G401 (cell line): ENCODE measurements around the gene P3H4. TPM values are rescaled to one million over a fixed set of nuclear protein-coding genes. Genes with fewer than 3 reads are reported as not detected.

Source experiments
- total RNA-seq: library from RNA; depleted of rRNA; stranded (reverse); fragments of >200 nt; shearing (Covaris generic); gene quantifications from 2 replicates; pipeline ENCODE4 v1.2.3, GENCODE V29; 2014; rRNA removed

Gene P3H4
- total RNA-seq, 1 experiment from 2014 or later: 40.4 TPM

Other genes starting within 250 kb of the P3H4 start
- gene KRT9, start 239.9 kb downstream of the P3H4 start, total RNA-seq: not detected in 2 replicates
- not detected in 2 replicates for gene KRT14, start 225.1 kb downstream of the P3H4 start, total RNA-seq
- not detected in 2 replicates for gene KRT16, start 199.2 kb downstream of the P3H4 start, total RNA-seq
- gene KRT17, start 187.4 kb downstream of the P3H4 start, total RNA-seq: not detected in 2 replicates
- gene EIF1, start 123.1 kb downstream of the P3H4 start, total RNA-seq: 18.0 and 39.6 TPM in 2 replicates
- not detected in 2 replicates for gene GAST, start 99.6 kb downstream of the P3H4 start, total RNA-seq
- gene HAP1, start 77.3 kb downstream of the P3H4 start, total RNA-seq: 1.1 and 1.6 TPM in 2 replicates
- 44.9 and 57.8 TPM in 2 replicates for gene JUP, start 25.2 kb downstream of the P3H4 start, total RNA-seq
- gene FKBP10, start 1.1 kb upstream of the P3H4 start, total RNA-seq: 207 and 220 TPM in 2 replicates
- 75.8 and 77.8 TPM in 2 replicates for gene NT5C3B, start 24.3 kb upstream of the P3H4 start, total RNA-seq
- gene KLHL10, start 25.9 kb upstream of the P3H4 start, total RNA-seq: not detected in 2 replicates
- gene KLHL11, start 53.5 kb upstream of the P3H4 start, total RNA-seq: 13.4 and 16.2 TPM in 2 replicates
- gene ACLY, start 107.0 kb upstream of the P3H4 start, total RNA-seq: 193 and 255 TPM in 2 replicates
- gene ODAD4, start 118.7 kb upstream of the P3H4 start, total RNA-seq: 1.7 TPM in 1 of 2 replicates, not detected in the other
- 55.4 and 76.7 TPM in 2 replicates for gene CNP, start 154.8 kb upstream of the P3H4 start, total RNA-seq
- 148 and 158 TPM in 2 replicates for gene DNAJC7, start 205.5 kb upstream of the P3H4 start, total RNA-seq
- 42.6 and 65.5 TPM in 2 replicates for gene NKIRAS2, start 208.1 kb upstream of the P3H4 start, total RNA-seq
- 1.7 and 2.3 TPM in 2 replicates for gene C17orf113, start 238.7 kb upstream of the P3H4 start, total RNA-seq